NCI-H1048 (cell line): ENCODE data around the gene NHLRC2.
"Not testable (repeated sequence)": the region's sequence is repeated elsewhere in the genome, so short reads cannot be mapped to it uniquely, and the experiment has no call there.

Experiments used
- DNase-seq: peaks from one replicate; lab custom pipeline; 2025; lab: John Stamatoyannopoulos, UW

The NHLRC2 gene

DNA sequence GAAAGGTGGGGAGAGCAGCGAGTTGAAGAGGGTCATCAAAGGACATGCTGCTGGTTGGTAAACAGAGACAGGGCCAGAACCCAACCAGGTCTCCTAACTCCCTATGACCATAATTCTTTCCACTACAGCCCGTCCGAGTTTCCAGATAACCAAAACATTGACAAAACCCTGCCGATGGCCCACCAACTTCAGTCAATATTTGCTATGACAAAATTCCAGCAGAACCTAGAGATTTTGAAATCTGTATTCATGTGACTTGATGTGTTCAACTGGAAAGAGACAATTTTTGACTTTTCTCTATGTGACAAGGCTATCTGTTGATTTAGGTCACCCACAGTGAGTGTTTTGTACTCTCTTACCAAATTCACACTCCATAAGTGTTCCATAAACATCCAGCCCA lies 86.7 kb downstream of the NHLRC2 start:
- no peak for DNase-seq

DNA sequence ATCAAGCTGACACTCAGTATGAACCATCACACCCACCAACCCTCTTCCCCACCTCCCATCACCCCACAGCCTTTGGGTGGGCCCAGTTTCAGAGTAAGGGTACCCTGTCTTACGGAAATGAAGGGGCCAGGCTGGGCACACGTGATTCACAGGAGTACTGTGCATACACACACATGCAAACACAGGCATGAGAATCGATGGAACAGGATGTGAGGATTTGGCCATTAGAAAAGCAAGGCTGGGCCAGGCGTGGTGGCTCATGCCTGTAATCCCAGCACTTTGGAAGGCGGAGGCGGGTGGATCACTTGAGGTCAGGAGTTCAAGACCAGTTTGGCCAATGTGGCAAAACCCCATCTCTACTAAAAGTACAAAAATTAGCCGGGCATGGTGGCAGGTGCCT lies 88.7 kb downstream of the NHLRC2 start:
- not testable (repeated sequence) for DNase-seq

DNA sequence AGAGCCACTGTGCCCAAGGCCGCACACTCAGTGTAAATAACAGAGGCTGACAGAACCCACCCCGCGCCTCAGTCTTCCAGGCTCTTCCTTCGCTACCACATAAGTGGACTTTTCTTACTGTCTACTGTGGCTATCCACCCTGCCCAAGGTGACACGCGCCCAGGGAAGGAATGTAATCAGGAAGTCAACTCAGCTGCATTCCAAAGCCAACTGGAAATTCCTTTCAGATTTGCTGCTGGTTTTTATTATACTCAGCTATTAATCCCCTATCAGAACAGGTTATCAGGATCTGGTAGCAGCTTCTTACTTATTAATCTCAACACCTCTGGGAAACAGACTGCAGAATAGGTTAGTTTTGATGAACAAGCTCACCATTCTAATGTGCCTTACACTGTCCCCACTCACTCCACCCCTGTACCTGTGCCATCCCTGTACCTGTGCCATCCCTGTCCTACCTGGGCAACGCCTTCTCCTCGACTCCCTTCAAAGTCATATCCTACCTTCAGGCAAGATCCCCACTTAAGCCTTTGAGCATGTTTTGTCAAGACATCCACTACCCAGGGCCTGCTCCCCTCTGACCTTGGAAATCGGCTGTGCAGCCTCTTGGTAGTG lies 90.7 kb downstream of the NHLRC2 start:
- no peak for DNase-seq

GRCh38 chr10:113945687-113946085 lies 91.2 kb downstream of the NHLRC2 start:
- no peak for DNase-seq

- no peak for DNase-seq
Measured at GRCh38 chr10:113947184-113948041, 93.0 kb downstream of the NHLRC2 start.

DNA sequence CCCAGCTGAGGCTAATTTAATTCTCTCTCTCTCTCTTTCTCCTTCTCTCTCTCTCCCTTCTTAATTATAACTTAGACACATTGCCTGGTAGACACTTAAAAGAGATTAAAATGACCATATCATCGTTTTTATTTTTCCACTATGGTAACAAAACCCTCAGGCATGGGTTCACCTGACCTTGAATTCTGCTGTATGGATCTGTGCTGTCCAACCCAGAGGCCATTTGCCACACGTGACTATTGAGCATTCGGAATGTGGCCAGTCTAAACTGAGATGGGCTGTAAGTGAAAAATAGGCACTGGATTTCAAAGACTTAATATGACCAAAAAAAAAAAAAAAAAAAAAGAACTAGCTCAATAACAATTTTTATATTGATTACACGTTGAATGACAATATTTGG lies 93.6 kb downstream of the NHLRC2 start:
- DNase-seq: no peak

- no peak for DNase-seq
Measured at GRCh38 chr10:113950268-113950667, 95.8 kb downstream of the NHLRC2 start.

DNA sequence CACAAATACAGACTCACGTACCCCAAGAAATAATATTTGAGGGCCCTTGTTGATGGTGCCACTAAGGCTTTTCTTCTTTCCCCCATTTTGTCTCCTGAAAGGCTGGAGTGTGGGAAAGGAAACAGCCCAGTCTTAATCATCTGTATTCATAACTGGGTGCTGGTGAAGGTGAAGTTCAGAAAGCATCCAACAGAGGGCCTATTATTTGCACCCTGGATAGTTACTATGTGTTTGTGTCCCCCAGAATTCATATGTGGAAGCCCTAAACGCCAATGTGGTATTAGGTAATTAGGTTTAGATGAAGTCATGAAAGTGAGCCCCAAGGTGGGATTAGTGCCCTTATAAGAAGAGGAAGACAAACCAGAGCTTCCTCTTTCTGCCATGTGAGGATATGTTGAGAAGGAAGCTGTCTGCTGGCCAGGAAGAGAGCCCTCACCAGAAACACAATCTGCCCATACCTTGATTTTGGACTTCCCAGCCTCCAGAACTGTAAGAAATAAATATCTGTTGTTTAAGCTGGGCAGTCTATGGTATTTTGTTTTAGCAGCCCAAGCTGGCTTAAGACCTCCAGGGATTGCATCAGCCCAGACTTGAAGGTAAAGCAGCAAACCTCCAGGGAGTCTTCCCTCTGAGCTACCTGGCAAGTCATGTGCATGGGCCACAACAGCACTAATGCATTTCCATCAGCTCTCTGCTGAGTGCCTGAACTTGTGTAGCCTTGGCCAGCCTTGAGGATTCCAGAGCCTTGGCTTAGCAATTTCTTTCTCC lies 99.2 kb downstream of the NHLRC2 start:
- no peak for DNase-seq

DNA sequence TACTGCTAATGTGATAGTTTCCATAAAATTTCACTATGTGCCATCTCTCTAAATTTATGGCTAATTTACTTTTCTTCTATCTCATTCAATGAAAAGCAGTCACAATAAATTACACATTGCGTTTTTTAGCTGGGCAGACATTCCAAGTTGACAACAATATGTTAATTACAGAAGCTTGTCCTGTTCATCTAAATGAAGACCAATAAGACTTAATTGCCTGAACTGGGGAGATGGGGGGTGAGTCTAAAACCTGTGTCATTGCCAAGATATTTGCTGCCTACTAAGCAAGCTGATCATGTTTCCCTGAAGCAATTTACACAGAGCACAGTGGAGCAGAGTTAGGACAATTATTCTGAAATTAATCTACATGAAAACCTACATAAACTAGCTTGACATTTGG lies 99.9 kb downstream of the NHLRC2 start:
- no peak for DNase-seq

GRCh38 chr10:113957013-113957412 lies 102.6 kb downstream of the NHLRC2 start:
- no peak for DNase-seq

DNA sequence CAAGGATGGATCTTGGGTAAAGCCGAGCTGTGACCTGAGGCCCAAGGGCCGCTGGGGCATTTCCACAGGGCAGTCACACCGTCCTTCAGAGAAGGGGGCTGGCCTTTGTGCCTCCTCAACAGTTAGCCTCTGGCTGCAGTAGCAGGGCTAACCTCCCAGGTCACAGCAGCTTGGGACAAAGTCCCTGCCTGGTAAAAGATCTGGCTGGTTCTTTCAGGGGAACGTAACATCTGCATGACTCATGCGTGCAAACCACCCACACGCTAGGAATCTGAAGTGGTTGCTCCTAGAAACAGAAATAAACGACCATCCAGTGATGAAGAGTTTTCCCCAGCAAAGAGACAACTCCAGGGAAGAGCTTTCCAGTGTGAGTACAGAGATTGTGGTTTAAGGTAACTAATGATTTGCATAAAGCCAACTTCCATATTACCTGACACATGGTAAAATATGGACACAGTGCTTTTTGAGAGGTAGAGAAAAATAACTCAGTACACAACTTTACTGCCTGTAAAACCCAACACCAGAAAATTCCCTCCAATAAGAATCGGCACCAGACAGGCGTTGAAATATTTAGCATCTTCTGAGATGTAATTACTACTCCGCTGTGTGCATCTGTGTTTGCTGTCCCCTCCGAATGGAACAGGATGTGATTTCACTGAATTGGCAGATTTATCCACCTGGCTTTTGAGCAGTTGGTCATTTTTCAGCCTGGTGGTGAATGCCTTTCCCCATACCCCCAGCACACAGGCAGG lies 104.3 kb downstream of the NHLRC2 start:
- DNase-seq: no peak

DNA sequence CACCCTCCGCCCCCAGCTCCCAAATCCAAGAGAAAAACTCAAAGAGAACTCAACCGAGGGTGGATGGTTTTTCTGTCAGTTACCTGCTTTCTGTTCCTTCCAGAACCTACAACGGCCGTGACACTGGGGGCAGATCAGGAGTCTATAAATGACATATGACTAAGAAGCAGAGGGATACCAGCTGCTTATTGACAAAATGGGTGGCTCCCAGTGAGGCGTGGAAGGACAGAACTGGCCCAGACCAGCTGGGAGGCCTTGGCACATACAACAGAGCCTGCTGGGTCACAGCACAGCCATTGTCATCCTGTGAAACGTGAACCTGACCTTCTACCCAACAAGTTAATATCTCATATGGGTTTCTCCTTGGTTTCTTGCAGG lies 104.9 kb downstream of the NHLRC2 start:
- no peak for DNase-seq

GRCh38 chr10:113960617-113961181 lies 106.2 kb downstream of the NHLRC2 start:
- no peak for DNase-seq

GRCh38 chr10:113961182-113962031 lies 106.9 kb downstream of the NHLRC2 start:
- no peak for DNase-seq

- no peak for DNase-seq
Measured at GRCh38 chr10:113965077-113965476, 110.6 kb downstream of the NHLRC2 start.

- DNase-seq: no peak
Measured at GRCh38 chr10:113965683-113966082, 111.2 kb downstream of the NHLRC2 start.
